GM18505 (cell line): ENCODE measurements around the gene LRRC17.

Experiments used
- ATAC-seq: cut with Tn5 transposase; IDR thresholded peaks from one replicate; pipeline ENCODE4 v1.9.1; 2021; ENCODE audit not compliant: unreplicated experiment
- POLR2A ChIP-seq: IDR thresholded peaks from 4 replicates; pipeline ENCODE4 v1.6.1; 2011; ENCODE audit warnings: borderline replicate concordance; ENCODE audit not compliant: insufficient read depth, insufficient read length; ENCODE audit errors: extremely low read depth

The LRRC17 gene, protein sequence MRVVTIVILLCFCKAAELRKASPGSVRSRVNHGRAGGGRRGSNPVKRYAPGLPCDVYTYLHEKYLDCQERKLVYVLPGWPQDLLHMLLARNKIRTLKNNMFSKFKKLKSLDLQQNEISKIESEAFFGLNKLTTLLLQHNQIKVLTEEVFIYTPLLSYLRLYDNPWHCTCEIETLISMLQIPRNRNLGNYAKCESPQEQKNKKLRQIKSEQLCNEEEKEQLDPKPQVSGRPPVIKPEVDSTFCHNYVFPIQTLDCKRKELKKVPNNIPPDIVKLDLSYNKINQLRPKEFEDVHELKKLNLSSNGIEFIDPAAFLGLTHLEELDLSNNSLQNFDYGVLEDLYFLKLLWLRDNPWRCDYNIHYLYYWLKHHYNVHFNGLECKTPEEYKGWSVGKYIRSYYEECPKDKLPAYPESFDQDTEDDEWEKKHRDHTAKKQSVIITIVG

DNA sequence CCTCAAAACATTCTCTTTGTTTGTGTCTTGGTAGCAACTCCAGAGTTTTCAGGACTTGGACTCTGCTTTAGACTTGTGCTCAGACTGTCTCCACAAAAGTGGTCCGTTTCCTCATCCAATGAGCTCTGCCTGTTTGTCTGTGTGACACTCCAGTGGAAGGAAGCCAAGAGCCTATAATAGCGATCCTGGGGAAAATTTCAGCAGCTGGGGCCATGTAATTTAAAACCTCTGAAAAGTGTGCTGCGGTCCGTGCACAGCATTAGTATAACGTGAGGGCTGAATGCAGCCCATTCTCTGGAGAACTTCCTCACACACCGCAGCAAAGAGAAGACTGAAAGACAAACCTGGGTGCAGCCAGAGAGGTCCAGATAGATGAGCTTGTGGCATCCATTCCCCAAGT, at the start of gene LRRC17:
LRRC17 (plus strand) TSS at position 259 of the 400 bp plus-strand sequence. CDS start 20,914 bp downstream, outside the sequence.
- no peak for TF ChIP-seq POLR2A
- no peak for ATAC-seq

DNA sequence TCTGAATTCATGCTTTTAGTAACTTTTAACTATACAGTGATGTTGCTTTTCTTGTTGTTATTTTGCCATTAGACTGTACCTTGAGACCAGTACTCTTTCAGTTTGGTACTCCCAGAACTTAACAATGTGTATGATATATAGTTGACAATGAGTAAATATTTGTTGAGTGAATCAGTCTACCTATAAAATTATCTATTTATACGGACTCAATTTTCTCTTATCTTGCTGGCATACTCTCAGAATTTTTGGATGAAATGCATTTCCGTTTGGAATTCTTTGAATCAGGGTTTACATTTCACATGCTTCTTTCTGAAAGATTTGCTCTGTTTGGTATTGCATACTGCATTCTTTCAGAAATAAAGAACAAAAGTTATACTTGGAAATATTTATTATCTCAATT, 47.8 kb upstream of the LRRC17 start:
- no peak for ATAC-seq

DNA sequence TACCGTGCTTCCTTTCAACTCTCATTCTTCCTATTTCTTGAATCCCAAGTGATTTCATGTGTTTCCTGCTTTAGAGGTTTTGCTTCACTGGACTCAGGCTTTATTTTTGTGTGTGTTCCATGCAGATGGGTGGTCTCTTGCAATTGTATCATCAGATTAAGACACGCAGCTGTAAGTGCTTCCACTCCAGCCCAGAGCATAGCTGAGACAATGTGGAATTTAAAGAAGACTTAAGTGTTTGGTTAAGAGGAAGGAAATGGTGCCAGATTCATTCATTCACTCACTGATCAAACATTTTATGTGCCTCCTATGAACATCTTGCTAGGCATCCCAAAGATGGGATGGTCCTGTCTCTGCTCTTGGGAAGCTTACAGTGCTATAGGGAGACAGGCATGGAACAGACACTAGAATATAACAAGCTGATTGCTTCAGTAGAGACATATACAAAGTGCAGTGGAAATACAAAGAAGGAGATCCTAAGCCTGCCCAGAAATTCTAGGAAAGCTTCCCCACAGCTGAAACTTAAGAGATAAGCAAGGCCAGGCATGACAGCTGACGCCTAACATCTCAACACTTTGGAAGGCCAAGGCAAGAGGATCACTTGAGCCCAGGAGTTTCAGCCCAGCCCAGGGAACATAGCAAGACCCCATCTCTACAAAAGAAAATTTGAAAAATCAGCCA, 46.1 kb upstream of the LRRC17 start:
- ATAC-seq = no peak
- no peak for TF ChIP-seq POLR2A

More for the DNA sequence above, 47.8 kb upstream of the LRRC17 start:
- TF ChIP-seq POLR2A = no peak

DNA sequence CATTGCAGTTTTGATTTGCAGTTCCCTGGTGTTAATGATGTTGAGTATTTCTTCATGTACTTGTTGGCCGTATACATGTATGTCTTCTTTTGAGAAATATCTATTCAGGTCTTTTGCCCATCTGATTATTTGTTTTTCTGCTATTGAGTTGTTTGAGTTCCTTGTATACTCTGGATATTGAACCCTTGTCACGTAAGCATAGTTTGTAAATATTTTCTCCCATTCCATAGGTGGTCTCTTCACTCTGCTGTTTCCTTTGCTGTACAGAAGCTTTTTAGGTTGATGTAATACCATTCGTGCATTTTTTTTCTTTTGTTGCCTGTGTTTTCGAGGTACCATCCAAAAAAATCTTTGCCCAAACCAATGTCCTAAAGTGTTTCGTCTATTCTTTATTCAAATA, 43.6 kb upstream of the LRRC17 start:
- no peak for ATAC-seq
- no peak for TF ChIP-seq POLR2A

DNA sequence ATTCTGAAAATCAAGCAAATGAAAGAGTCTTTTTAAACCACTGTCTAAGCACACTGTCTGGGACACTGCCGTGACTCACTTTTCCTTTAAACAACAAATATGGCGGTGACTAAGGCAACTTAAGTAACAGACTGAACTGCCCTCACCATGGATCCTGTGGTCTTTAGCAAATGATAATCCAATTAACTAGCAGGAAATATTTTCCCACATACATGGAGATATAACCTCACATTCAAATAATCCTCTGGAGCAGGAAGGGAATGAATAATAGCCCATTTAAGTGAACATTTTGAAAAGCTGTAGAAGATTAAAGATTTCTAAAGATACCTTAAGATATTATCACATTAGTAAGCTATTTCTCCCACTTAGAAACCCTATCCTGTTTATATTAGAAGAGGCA, 40.3 kb upstream of the LRRC17 start:
- no peak for ATAC-seq
- no peak for TF ChIP-seq POLR2A

GRCh38 chr7:102873470-102874165, 39.2 kb upstream of the LRRC17 start:
- ATAC-seq = peak; percentile 23
- no peak for TF ChIP-seq POLR2A

GRCh38 chr7:102874166-102874829, 38.5 kb upstream of the LRRC17 start:
- ATAC-seq = peak; percentile 96
- no peak for TF ChIP-seq POLR2A

- no peak for ATAC-seq
These were observed 37.8 kb upstream of the LRRC17 start for GRCh38 chr7:102874966-102875365.

GRCh38 chr7:102875700-102876295, 37.0 kb upstream of the LRRC17 start:
- no peak for ATAC-seq
- TF ChIP-seq POLR2A = no peak

More at GRCh38 chr7:102874966-102875365, 37.8 kb upstream of the LRRC17 start:
- TF ChIP-seq POLR2A = no peak

DNA sequence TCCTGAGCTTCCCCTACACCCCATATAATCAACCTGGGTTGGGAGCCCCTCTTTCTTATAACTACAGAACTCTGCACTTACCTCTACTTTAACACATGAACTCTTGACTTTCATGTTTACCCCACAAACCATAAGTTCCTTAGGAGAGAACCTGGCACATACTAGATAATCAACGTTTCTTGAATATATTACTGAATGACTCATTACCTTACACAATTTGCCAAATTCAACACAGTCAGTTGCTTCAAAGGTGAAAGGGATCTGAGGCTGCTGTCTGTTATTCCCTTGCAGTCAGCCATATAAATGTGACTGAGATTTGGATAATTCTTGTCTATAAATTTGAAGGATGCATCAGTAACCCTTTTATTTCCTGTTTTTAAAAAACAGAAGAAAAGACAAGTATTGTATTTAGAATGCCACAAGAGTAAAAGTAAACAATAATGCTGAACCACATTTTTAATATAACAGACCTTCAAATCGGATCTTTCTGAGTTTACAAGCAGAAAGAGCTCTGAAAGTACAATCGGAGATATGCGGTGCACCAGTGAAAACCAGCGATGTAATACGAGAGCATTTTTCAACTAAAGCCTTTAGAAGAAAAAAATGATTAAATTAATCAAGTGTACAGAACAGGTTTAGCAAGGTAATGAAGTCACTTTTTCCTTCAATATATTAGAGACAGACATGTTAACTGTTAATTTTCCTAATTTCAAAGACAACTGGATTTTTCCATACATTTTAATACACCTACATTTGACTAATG, 29.5 kb upstream of the LRRC17 start:
- no peak for TF ChIP-seq POLR2A
- no peak for ATAC-seq

DNA sequence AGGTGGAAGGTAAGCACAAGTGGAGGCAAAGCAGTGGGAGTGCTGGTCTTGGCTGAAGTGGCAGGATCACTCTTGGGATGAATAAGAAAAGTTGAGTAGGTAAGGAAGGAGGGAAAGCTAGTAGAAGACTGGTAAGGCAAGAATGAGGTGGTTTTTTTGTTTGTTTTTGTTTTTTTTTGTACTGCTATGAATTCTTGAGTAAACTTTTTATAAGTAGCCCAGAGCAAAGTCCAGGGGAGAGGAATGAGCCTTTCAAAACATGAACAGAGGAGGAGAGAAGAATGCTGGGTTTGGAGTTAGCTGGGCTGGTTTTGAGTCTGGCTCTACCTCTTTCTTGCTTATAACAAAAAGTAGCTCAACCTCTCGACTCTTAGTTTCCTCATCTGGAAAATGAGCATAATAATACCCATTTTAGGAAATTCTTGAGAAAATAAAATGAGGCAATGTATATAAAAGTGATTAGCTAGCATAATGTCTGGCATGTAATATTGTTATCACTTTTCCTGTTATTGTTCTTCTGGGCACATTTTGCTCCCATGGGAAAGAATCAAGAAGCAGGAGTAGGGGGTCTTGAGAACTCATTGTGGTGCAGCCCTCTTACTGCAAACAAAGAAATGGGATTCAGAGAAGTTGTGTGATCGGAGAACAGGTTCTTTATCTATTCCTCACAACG, 24.1 kb upstream of the LRRC17 start:
- no peak for ATAC-seq

More for the DNA sequence above, 24.1 kb upstream of the LRRC17 start:
- no peak for TF ChIP-seq POLR2A
